Esophagus muscularis mucosa (tissue), 4 donors: ENCODE results near the gene BBS9.

Source experiments
- EP300 ChIP-seq: sonication (generic); formaldehyde crosslinking; IDR thresholded peaks from one replicate; pipeline ENCODE4 v1.6.1; 2017; ENCODE audit warnings: antibody characterized with exemption
- POLR2A ChIP-seq: fragments of 450-650 bp; IDR thresholded peaks from one replicate; pipeline ENCODE4 v1.6.1; 2017; ENCODE audit warnings: antibody characterized with exemption, moderate library complexity, mild to moderate bottlenecking, low read depth
- POLR2AphosphoS5 ChIP-seq, 2 donors: sonication (generic); formaldehyde crosslinking; IDR thresholded peaks; one replicate each; pipeline ENCODE4 v1.6.1; 2017; ENCODE audit warnings: antibody characterized with exemption in 2 of 2
- TF ChIP-seq, protein P1 (sequence below), 3 experiments: fragments of 200-600 bp in 2 of 3; fragments of 450-650 bp in 1 of 3; sonication (generic) in 2 of 3; IDR thresholded peaks; one replicate each; pipeline ENCODE4 v1.5.1; 2017 to 2019; ENCODE audit warnings: antibody characterized with exemption in 3 of 3, mild to moderate bottlenecking in 2 of 3, moderate library complexity in 1 of 3

DNA sequence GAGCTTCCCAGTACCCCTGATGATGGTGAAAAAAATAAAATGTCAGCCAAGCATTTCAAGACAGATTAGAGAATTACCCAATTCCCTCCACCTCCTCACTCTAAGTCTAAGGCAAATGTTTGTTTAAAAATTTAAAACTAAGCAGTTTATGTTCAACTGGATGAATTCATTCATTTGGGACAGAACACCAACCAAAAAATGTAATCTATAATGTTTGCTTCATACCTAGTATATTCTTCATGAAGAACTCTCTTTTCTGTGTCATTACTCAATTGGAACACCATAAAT lies 450.3 kb downstream of the BBS9 start:
- TF ChIP-seq, protein P1, sequence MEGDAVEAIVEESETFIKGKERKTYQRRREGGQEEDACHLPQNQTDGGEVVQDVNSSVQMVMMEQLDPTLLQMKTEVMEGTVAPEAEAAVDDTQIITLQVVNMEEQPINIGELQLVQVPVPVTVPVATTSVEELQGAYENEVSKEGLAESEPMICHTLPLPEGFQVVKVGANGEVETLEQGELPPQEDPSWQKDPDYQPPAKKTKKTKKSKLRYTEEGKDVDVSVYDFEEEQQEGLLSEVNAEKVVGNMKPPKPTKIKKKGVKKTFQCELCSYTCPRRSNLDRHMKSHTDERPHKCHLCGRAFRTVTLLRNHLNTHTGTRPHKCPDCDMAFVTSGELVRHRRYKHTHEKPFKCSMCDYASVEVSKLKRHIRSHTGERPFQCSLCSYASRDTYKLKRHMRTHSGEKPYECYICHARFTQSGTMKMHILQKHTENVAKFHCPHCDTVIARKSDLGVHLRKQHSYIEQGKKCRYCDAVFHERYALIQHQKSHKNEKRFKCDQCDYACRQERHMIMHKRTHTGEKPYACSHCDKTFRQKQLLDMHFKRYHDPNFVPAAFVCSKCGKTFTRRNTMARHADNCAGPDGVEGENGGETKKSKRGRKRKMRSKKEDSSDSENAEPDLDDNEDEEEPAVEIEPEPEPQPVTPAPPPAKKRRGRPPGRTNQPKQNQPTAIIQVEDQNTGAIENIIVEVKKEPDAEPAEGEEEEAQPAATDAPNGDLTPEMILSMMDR (IDR thresholded peaks at IDR 0.05), result no peak
- TF ChIP-seq POLR2A (no peak), POLR2AphosphoS5 (IDR thresholded peaks at IDR 0.05) (no peak), EP300 (no peak)
